Bronchial epithelial cell (primary cell): ENCODE results near the gene ADAMTSL3. TPM values are rescaled to one million over a fixed set of nuclear protein-coding genes. Genes with fewer than 3 reads are reported as not detected.

ENCODE experiments used
- DNase-seq: peaks from one replicate; pipeline ENCODE4 v3.0.0-alpha.2; 2010; ENCODE audit warnings: low read depth
- FAIRE-seq: peaks from 2 replicates; lab custom pipeline; 2011; peaks lifted over from hg19 to GRCh38; lab: Jason Lieb, UNC
- H3K27me3 ChIP-seq: 2 replicates; pipeline ENCODE4 v1.5.1; 2011; ENCODE audit warnings: low read length; ENCODE audit not compliant: control insufficient read depth, insufficient read depth
- H3K36me3 ChIP-seq: 2 replicates; pipeline ENCODE4 v1.5.1; 2011; ENCODE audit warnings: low read length; ENCODE audit not compliant: control insufficient read depth, insufficient read depth
- H3K4me3 ChIP-seq: 2 replicates; pipeline ENCODE4 v1.5.1; 2011; ENCODE audit warnings: mild to moderate bottlenecking, low read depth, low read length, control low read depth
- CTCF ChIP-seq: IDR thresholded peaks from 2 replicates; pipeline ENCODE4 v1.5.1; 2011; ENCODE audit warnings: mild to moderate bottlenecking, moderate library complexity, low read length, control low read depth, inconsistent platforms; ENCODE audit not compliant: insufficient read depth, severe bottlenecking
- total RNA-seq: library from RNA; depleted of rRNA; stranded (reverse); fragments of >200 nt; gene quantifications from 2 replicates; pipeline ENCODE4 v1.2.1, GENCODE V29; 2014

ADAMTSL3 gene
- total RNA-seq, 1 donor from 2014 or later = 0.79 TPM

- DNase-seq (no peak), FAIRE-seq (peak; percentile 70)
- TF ChIP-seq CTCF = no peak
- no peaks in the 10 kb centered on the region for H3K27me3 ChIP-seq
- H3K4me3 ChIP-seq = no peak overlapping the region
- H3K36me3 ChIP-seq = no peaks in the 10 kb centered on the region
Measured at GRCh38 chr15:83739629-83740028, 85.7 kb downstream of the ADAMTSL3 start.

- peaks cover 2% of the 10 kb centered on the region for H3K27me3 ChIP-seq
- DNase-seq (no peak), FAIRE-seq (no peak)
- TF ChIP-seq CTCF = no peak
- no peaks in the 10 kb centered on the region for H3K36me3 ChIP-seq
- H3K4me3 ChIP-seq = no peak overlapping the region
Measured at GRCh38 chr15:83745771-83746170, 91.8 kb downstream of the ADAMTSL3 start.

DNA sequence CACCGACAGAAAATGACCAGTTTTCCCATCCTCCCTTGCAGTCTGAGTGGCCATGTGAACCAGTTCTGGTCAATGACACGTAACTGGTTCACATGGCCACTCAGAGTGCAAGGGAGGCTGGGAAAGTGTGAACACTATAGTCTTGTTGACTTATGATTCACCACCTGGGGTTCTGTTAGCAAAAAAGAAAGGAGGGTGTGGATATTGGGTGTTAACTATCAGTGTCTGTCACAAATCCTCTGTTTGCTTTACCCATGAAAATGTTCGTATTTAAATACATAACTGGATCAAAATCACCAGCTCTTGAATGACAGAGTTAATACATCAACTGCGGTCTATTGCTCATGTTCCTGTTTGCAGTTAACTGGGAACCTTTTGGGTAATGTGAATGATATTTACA is 92.3 kb downstream of the ADAMTSL3 start:
- peak; percentile 87 for DNase-seq

DNA sequence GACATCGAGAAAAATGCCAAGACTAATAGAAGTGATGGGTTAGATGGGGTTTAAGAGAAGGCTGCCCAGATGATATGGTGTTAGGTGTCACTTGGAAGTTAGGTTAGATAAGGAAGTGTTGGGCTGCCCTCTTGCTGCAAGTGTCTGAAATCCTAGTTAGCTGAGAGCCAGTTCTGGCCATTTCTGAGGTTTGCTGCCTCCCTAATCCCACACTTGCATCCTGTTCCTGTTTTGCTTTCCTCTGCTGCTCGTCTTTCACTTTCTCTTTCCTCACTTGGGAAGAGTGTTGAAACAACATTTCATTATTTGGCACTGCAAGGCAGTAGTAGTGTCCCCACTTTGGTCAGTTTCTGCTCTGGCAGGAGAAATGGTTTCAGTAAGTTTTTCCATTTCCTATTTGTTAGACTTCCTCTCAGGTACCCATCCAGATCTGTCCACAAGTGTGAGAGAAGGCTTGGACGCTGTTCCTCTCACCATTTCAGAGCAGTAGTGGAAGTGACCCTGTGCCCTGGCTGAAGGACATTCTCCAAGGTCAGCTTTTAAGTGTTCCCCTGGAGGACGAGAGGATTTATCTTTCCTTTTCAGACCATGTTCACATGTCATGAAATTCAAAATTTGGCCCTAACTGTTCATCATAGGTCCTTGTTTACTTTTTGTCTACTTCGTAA is 93.3 kb downstream of the ADAMTSL3 start:
- FAIRE-seq (peak; percentile 62), DNase-seq (peak; percentile 42)
- no peak overlapping the region for H3K4me3 ChIP-seq
- no peaks in the 10 kb centered on the region for H3K36me3 ChIP-seq
- H3K27me3 ChIP-seq = peaks cover 2% of the 10 kb centered on the region
- TF ChIP-seq CTCF = peak; percentile 51

More for the DNA sequence above, 92.3 kb downstream of the ADAMTSL3 start:
- FAIRE-seq = no peak
- Histone ChIP-seq H3K4me3 (no peak overlapping the region), H3K36me3 (no peaks in the 10 kb centered on the region), H3K27me3 (peaks cover 2% of the 10 kb centered on the region)
- TF ChIP-seq CTCF = no peak

- no peak overlapping the region for H3K4me3 ChIP-seq
- TF ChIP-seq CTCF = no peak
Measured at GRCh38 chr15:83747718-83748110, 93.8 kb downstream of the ADAMTSL3 start.

More at GRCh38 chr15:83747718-83748110, 93.8 kb downstream of the ADAMTSL3 start:
- FAIRE-seq (no peak), DNase-seq (no peak)
- Histone ChIP-seq H3K36me3 (no peaks in the 10 kb centered on the region), H3K27me3 (peaks cover 2% of the 10 kb centered on the region)
